HCT116 (cell line): ENCODE data around the gene PRSS22. TPM values are rescaled to one million over a fixed set of nuclear protein-coding genes. Genes with fewer than 3 reads are reported as not detected.

Experiments
- ATAC-seq: fragments of 200-7000 bp; cut with Tn5 transposase; 2 replicates; pipeline ENCODE4 v1.9.1; 2020; ENCODE audit warnings: mild to moderate bottlenecking, moderate library complexity
- BruUV-seq: library from RNA; stranded (reverse); fragments of 400-500 nt; replicated peaks from 2 replicates; lab custom pipeline; 2021; lab: Mats Ljungman, UMichigan
- CTCF ChIA-PET: fragments of 300-600 bp; sonication (Branson Sonifier 250); formaldehyde crosslinking; loops from one replicate; lab custom pipeline; 2021; ENCODE audit warnings: antibody characterized with exemption; lab: Charles Lee
- POLR2A ChIA-PET: fragments of 300-600, 350-600 bp; sonication (Branson Sonifier 250); formaldehyde crosslinking; loops from one replicate; lab custom pipeline; 2021; ENCODE audit warnings: antibody characterized with exemption; lab: Charles Lee
- RAD21 ChIA-PET, 2 experiments: fragments of 300-600 bp; sonication (Branson Sonifier 250); formaldehyde crosslinking; loops; one replicate each; lab custom pipeline; 2023; ENCODE audit warnings: low total read pairs in 2 of 2; ENCODE audit not compliant: uncharacterized antibody in 2 of 2, unreplicated experiment in 2 of 2, low non-redundant PET in 1 of 2; lab: Charles Lee
- DNase-seq: peaks from one replicate; pipeline ENCODE4 v3.0.0-alpha.2; 2010; ENCODE audit warnings: low read depth, low spot score
- H2AFZ ChIP-seq: fragments of 200-600 bp; shearing (Covaris generic), sonication (generic); 2 replicates; pipeline ENCODE4 v1.6.1; 2017; ENCODE audit warnings: low read depth, mixed run types, mixed read lengths, antibody characterized with exemption, low read length; ENCODE audit not compliant: poor library complexity, severe bottlenecking
- H3K27ac ChIP-seq: 2 replicates; pipeline ENCODE4 v1.5.1; 2012; ENCODE audit warnings: low read depth, low read length
- H3K27me3 ChIP-seq: fragments of 200-600 bp; sonication (generic); 2 replicates; pipeline ENCODE4 v1.6.1; 2016; ENCODE audit warnings: mixed run types, low read length, mixed read lengths; ENCODE audit not compliant: insufficient read depth
- H3K36me3 ChIP-seq, 2 experiments: fragments of 200-500 bp in 1 of 2; fragments of 200-600 bp in 1 of 2; sonication (Bioruptor generic) in 1 of 2; sonication (generic) in 1 of 2; 2 replicates each; pipeline versions ENCODE4 v1.5.1 to v1.6.1; 2014 to 2016; ENCODE audit warnings: low read length in 2 of 2, inconsistent platforms in 1 of 2, mixed read lengths in 1 of 2, mixed run types in 1 of 2; ENCODE audit not compliant: insufficient read depth in 2 of 2, control insufficient read depth in 1 of 2
- H3K4me1 ChIP-seq, 2 experiments: fragments of 200-600 bp in 1 of 2; sonication (generic) in 1 of 2; 2 replicates each; pipeline versions ENCODE4 v1.5.1 to v1.6.1; 2012 to 2017; ENCODE audit warnings: low read length in 2 of 2, inconsistent platforms in 1 of 2, mild to moderate bottlenecking in 1 of 2, mixed read lengths in 1 of 2, mixed run types in 1 of 2, moderate library complexity in 1 of 2; ENCODE audit not compliant: insufficient read depth in 2 of 2, control insufficient read depth in 1 of 2
- H3K4me2 ChIP-seq: fragments of 200-600 bp; sonication (generic); 2 replicates; pipeline ENCODE4 v1.6.1; 2017; ENCODE audit warnings: mixed run types, low read length, mixed read lengths
- H3K4me3 ChIP-seq, 2 experiments: fragments of 200-600 bp in 1 of 2; sonication (generic) in 1 of 2; replicated peaks in 1 of 2; 2 replicates each; pipeline ENCODE4 v1.5.1; 2011 to 2016; ENCODE audit warnings: low read length in 2 of 2, control low read depth in 1 of 2, low read depth in 1 of 2, mild to moderate bottlenecking in 1 of 2, mixed read lengths in 1 of 2, mixed run types in 1 of 2
- H3K79me2 ChIP-seq: fragments of 200-600 bp; sonication (generic); 2 replicates; pipeline ENCODE4 v1.6.1; 2017; ENCODE audit warnings: mild to moderate bottlenecking, mixed run types, low read length, moderate library complexity, mixed read lengths; ENCODE audit not compliant: insufficient read depth
- H3K9ac ChIP-seq: fragments of 200-600 bp; sonication (generic); 2 replicates; pipeline ENCODE4 v1.6.1; 2016; ENCODE audit warnings: low read length, mixed read lengths
- H3K9me2 ChIP-seq: fragments of 200-600 bp; sonication (generic), shearing (Covaris generic); 2 replicates; pipeline ENCODE4 v1.6.1; 2017; ENCODE audit warnings: mixed run types, mild to moderate bottlenecking, moderate library complexity; ENCODE audit not compliant: insufficient read depth
- H3K9me3 ChIP-seq, 2 experiments: fragments of 200-500 bp in 1 of 2; fragments of 200-600 bp in 1 of 2; sonication (Bioruptor generic) in 1 of 2; sonication (generic) in 1 of 2; 2 replicates each; pipeline ENCODE4 v1.6.1; 2014 to 2017; ENCODE audit warnings: low read length in 2 of 2, mixed read lengths in 2 of 2, inconsistent platforms in 1 of 2, low read depth in 1 of 2, mild to moderate bottlenecking in 1 of 2, mixed run types in 1 of 2, moderate library complexity in 1 of 2; ENCODE audit not compliant: control insufficient read depth in 1 of 2, insufficient read depth in 1 of 2
- H4K20me1 ChIP-seq: fragments of 200-600 bp; sonication (generic), shearing (Covaris generic); 2 replicates; pipeline ENCODE4 v1.6.1; 2017; ENCODE audit warnings: mixed run types, mild to moderate bottlenecking, moderate library complexity; ENCODE audit not compliant: insufficient read depth
- ATF3 ChIP-seq: IDR thresholded peaks from 2 replicates; pipeline ENCODE4 v1.6.1; 2012
- ELF1 ChIP-seq: IDR thresholded peaks from 2 replicates; pipeline ENCODE4 v1.6.1; 2012; ENCODE audit warnings: low read depth, borderline replicate concordance
- EZH2phosphoT487 ChIP-seq: fragments of 200-600 bp; IDR thresholded peaks from 2 replicates; pipeline ENCODE4 v1.6.1; 2018; ENCODE audit warnings: antibody characterized with exemption, borderline replicate concordance
- FOSL1 ChIP-seq: IDR thresholded peaks from 2 replicates; pipeline ENCODE4 v1.6.1; 2012; ENCODE audit warnings: low read depth
- ZBTB33 ChIP-seq: IDR thresholded peaks from 2 replicates; pipeline ENCODE4 v1.6.1; 2011; ENCODE audit warnings: mild to moderate bottlenecking, low read length, moderate library complexity; ENCODE audit not compliant: insufficient replicate concordance; ENCODE audit errors: extremely low read depth
- ZFX ChIP-seq: fragments of 450-650 bp; IDR thresholded peaks from 2 replicates; pipeline ENCODE4 v1.6.1; 2017
- ZNF274 ChIP-seq: fragments of 200-500 bp; sonication (Bioruptor generic); IDR thresholded peaks from 2 replicates; pipeline ENCODE4 v1.6.1; 2014; ENCODE audit warnings: mild to moderate bottlenecking, low read depth, low read length, inconsistent platforms
- intact Hi-C: fragments of 100-400 bp; cut with micrococcal nuclease; formaldehyde crosslinking; loops from 2 replicates; pipeline ENCODE4 v1.10.0; 2022
- total RNA-seq: library from RNA; stranded (reverse); gene quantifications from one replicate; pipeline ENCODE4 v1.2.1, GENCODE V29; 2021; ENCODE audit not compliant: unreplicated experiment

Gene PRSS22
- total RNA-seq, 1 experiment from 2014 or later = 20.2 TPM

DNA sequence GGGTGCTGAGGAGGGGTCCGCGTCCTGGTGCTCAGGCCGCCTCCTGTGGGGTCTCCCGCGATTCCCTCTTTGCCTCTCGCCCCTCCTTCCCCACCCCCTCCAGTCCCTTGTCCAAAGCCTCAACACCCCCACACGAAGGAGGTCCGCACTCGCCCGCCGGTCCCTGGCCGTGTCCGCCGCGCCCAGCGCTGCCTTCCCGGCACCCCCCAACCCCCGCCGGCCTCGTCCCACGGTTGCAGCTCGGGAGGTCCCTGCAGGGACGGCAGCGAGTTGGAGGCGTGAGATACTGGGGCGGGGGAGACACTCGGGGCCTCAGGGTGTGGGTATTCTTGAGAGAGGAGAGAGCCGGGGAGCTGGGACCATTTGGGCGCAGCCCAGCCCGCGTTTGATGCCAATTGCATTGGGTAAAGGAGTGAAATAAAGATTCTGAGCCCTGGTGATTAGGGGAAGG, 25.5 kb upstream of the PRSS22 start:
- TF ChIP-seq ZBTB33 = no peak
- no peak for TF ChIP-seq FOSL1
- no peak for TF ChIP-seq ELF1
- TF ChIP-seq ZNF274 = no peak
- peak; percentile 48; the same call in 1 of the 2 replicates for TF ChIP-seq ZFX
- no peak for TF ChIP-seq ATF3
- TF ChIP-seq EZH2phosphoT487 = no peak
- peaks cover 0 to 7% of the 10 kb centered on the region in 2 experiments; a peak in 1 of 4 replicates for H3K9me3 ChIP-seq
- peaks cover 9 to 18% of the 10 kb centered on the region in 2 experiments for H3K4me1 ChIP-seq
- peak overlapping the region; percentile 80 to 98 for H3K4me3 ChIP-seq
- CTCF ChIA-PET = interaction anchor here (0.7 to 2.1 kb wide), 10 partner anchors 9 to 43 kb away, joined by 3 to 16 read pairs (median 6); partner anchors contain the start of genes FLYWCH1 and PRSS22
- H3K79me2 ChIP-seq = peaks cover 17% of the 10 kb centered on the region; the same call in 1 of the 2 replicates
- BruUV-seq = no TSS peak
- H4K20me1 ChIP-seq = no peaks in the 10 kb centered on the region
- no peaks in the 10 kb centered on the region for H3K27me3 ChIP-seq
- H3K4me2 ChIP-seq = peak overlapping the region; percentile 94
- H3K9me2 ChIP-seq = no peaks in the 10 kb centered on the region
- peak overlapping the region; percentile 78 for H3K27ac ChIP-seq
- no peaks in the 10 kb centered on the region for H3K36me3 ChIP-seq
- ATAC-seq (no peak), DNase-seq (no peak)
- POLR2A ChIA-PET = interaction anchor here (0.7 to 2.8 kb wide), 8 partner anchors 9 to 99 kb away, joined by 3 to 21 read pairs (median 5); partner anchors contain the start of gene FLYWCH1
- H3K9ac ChIP-seq = peak overlapping the region; percentile 93
- H2AFZ ChIP-seq = no peak overlapping the region
- RAD21 ChIA-PET = no interaction called here
- intact Hi-C loops = no loop called here
